HG02870 (cell line): ENCODE results near the gene KSR2.
"Not testable (repeated sequence)": the region's sequence is repeated elsewhere in the genome, so short reads cannot be mapped to it uniquely, and the experiment has no call there.

Source experiments
- ATAC-seq: cut with Tn5 transposase; IDR thresholded peaks from one replicate; pipeline ENCODE4 v1.9.1; 2021; ENCODE audit warnings: mild to moderate bottlenecking, moderate library complexity; ENCODE audit not compliant: unreplicated experiment

KSR2 gene

GRCh38 chr12:117649796-117650195 is 319.0 kb downstream of the KSR2 start:
- no peak for ATAC-seq

GRCh38 chr12:117646520-117646919 is 322.3 kb downstream of the KSR2 start:
- ATAC-seq = no peak

DNA sequence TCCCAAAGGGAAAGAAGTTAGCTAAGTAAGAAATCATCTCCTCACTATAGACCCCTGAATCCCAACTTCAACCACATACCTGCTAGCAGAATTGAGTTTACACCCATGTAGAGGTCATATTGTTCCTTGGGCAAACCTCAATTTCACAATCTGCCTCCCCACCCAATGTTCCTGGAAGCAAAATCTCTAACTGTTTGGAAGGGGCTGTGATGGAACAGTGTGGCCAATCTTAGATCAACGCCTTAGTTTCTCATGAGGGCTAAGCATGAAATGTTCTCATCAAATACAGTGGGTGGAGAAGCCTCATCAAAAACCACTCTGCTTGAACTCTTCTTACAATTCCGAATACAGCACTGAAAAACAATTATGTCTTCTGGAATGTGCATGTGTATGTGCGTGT is 323.3 kb downstream of the KSR2 start:
- no peak for ATAC-seq

DNA sequence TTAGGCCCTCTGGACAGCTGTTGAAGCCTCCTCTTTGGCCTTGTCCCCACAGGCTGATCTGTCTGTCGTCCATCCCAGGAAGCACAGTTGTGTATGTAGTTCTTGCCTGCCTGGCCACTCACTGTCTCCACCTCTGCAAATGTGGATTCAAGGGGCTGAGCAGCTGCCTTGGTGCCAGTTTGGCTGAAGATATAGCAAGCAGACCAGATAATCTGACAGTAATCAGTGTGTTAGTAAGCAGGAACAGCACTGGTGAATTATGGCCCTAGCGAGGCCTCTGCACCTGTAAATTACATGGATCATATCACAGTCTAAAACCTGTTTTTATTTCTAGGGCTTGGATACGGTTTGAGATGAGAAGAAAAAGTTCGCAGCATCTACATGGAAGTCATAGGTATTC is 324.8 kb downstream of the KSR2 start:
- no peak for ATAC-seq

DNA sequence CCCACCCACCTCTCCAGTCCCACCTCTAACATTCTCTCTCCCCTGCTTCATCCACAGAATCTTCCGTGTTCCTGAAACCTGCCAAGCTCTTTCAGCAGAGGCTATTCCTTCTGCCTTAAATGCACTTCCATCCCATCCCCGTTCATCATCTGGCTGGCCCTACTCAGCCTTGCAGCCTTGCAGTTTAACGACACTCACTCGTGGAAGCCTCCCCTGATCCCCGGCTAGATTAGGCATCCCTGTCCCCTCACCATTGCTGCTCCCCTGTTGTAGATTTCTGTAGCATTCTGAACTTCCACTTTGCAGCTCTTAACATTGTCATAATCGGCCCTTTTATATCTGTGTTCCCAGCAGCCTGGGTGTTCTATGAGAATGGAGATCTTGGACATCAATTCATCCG is 326.9 kb downstream of the KSR2 start:
- no peak for ATAC-seq

GRCh38 chr12:117640511-117640910 is 328.3 kb downstream of the KSR2 start:
- ATAC-seq = no peak

GRCh38 chr12:117629454-117629853 is 339.3 kb downstream of the KSR2 start:
- ATAC-seq = no peak

GRCh38 chr12:117628711-117629110 is 340.1 kb downstream of the KSR2 start:
- ATAC-seq = not testable (repeated sequence)

DNA sequence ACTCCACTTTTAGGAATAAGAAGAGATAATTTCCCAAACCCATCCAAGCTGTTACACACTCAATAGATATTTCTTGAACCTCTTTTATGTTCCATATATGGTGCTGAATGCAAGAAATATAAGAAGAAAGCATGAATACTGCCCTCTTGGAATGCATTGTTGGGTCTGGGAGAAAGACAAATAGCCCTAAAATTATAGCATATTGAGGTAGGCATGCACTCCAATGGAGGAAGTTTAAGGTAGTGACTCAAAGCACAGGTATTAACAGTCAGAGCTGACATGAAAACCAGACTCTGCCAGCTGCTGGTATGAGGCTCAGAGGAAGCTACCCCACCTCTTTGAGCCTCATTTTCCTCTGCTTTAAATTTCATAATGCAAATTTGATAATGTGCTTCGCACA is 346.0 kb downstream of the KSR2 start:
- ATAC-seq = no peak

GRCh38 chr12:117622087-117622486 is 346.7 kb downstream of the KSR2 start:
- ATAC-seq = no peak

DNA sequence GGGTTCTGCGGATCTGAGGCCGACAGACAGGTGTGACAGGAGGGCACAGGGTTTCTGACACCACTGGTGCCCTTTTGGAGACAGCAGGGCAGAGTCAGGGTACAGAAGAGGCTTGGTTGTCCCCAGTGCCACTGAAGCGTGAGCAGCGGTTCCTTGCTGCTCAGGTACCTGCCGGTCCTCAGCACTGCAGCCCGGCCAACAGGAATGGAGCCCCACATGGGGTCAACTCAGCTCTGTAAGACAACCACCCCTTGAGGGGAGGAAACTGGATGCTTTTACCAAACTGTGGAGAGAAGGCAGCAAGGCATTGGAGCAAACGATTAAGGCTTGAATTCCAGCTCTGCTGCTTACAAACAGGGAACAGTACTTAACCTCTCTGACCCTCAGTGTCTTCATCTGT is 361.0 kb downstream of the KSR2 start:
- no peak for ATAC-seq

GRCh38 chr12:117606945-117607344 is 361.8 kb downstream of the KSR2 start:
- ATAC-seq = no peak

- no peak for ATAC-seq
Measured at GRCh38 chr12:117606024-117606423, 362.8 kb downstream of the KSR2 start.

DNA sequence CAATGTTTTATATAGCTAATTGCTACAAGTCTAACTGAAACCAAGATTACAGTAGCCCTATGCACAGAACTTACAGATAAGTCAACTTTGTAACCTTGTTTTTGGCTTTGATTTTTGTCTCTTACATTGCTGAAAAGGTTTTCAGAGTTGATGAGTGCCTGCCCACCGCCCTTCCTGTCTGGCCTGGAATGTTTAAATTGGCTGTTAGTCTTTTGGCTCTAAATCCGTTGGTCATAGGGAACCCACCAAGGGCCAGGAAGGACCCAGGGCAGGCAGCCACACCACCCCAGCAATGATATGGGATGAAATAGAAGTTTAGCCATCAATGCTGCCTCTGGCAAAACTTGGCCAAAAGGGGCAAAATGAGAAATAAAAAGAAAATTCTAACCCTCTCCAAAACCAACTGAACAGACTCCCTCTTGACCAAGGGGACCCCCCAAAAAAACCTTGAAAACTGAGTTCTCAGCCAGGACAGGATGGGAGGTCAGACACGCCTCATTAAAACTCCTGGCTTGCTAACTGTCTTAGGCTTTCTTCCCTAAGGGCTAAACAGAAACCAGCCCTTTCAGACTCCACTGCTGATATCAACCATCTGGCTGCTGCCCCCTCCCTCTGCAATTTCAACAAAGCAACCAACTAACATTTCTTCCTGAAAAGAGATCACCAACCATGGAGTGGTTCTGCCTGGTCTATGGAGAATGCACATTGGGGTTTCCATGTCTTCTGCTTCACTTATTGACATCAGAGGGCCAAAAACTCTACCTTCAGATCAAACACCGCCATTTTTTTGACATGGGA is 365.3 kb downstream of the KSR2 start:
- no peak for ATAC-seq

GRCh38 chr12:117599849-117600248 is 368.9 kb downstream of the KSR2 start:
- ATAC-seq = no peak

DNA sequence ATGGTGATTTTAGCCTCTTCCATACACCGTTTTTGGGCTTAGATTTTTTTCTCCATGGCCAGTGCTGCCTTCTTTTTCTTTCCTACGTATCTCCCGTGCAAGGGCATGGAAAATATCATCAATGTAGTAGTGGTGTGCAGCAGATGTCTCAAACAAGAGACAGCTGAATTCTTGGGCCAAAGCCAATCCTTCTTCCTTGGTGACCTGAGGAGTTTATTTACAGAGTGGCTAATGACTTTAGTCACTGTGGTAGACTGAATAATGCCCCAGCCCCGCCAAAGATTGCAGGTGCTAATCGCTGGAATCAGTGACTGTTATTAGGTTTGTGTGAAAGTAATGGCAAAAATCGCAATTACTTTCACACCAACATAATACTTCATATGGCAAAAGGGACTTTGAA is 371.8 kb downstream of the KSR2 start:
- ATAC-seq = no peak

DNA sequence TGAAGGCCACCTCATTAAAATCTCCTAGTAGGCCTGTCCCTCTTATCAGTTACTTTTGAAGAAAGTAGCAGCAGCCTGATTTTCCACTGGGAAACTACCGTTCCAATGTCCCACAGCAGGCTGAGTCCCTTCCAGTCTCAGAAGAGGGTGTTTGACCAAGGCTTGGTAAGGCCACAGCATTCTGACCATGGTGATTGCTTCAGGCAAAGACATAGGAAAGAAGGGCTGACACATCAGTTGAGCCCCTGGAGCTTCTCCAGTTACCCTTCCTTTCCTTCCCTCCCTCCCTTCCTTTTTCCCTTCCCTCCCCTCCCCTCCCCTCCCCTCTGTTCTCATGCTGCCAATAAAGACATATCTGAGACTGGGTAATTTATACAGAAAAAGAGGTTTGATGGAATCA is 373.0 kb downstream of the KSR2 start:
- ATAC-seq = no peak

DNA sequence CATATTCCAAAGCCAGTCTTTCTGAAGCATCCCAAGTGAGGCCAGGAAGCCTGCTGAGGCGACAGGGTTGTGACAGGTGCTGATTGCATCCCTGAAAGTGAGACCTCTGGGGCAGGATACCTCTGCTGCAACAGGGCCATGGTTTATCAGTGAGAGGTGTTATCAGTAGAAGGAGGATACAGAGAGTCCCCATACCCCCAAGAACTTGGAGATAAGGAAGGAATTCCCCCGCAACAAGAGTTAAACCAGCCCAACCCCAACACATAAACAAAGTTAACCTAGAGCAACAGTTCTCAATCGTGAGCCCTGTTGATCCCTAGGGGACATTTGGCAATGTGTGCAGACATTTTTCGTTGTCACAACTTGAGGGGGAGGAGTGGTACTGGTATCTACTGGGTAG is 374.3 kb downstream of the KSR2 start:
- ATAC-seq = no peak

GRCh38 chr12:117593815-117594400 is 374.9 kb downstream of the KSR2 start:
- ATAC-seq = no peak

GRCh38 chr12:117592588-117593305 is 376.0 kb downstream of the KSR2 start:
- no peak for ATAC-seq

- ATAC-seq = no peak
Measured at GRCh38 chr12:117590999-117591398, 377.8 kb downstream of the KSR2 start.

GRCh38 chr12:117590386-117590785 is 378.4 kb downstream of the KSR2 start:
- ATAC-seq = no peak
